Fibroblast of skin of left biceps (primary cell): ENCODE results near the gene ABLIM3.
"Not testable (repeated sequence)": the region's sequence is repeated elsewhere in the genome, so short reads cannot be mapped to it uniquely, and the experiment has no call there.

Source experiments
- DNase-seq, 2 experiments: peaks; one replicate each; pipeline ENCODE4 v3.0.0-alpha.2; 2013; ENCODE audit warnings: low read depth in 2 of 2

ABLIM3 gene

DNA sequence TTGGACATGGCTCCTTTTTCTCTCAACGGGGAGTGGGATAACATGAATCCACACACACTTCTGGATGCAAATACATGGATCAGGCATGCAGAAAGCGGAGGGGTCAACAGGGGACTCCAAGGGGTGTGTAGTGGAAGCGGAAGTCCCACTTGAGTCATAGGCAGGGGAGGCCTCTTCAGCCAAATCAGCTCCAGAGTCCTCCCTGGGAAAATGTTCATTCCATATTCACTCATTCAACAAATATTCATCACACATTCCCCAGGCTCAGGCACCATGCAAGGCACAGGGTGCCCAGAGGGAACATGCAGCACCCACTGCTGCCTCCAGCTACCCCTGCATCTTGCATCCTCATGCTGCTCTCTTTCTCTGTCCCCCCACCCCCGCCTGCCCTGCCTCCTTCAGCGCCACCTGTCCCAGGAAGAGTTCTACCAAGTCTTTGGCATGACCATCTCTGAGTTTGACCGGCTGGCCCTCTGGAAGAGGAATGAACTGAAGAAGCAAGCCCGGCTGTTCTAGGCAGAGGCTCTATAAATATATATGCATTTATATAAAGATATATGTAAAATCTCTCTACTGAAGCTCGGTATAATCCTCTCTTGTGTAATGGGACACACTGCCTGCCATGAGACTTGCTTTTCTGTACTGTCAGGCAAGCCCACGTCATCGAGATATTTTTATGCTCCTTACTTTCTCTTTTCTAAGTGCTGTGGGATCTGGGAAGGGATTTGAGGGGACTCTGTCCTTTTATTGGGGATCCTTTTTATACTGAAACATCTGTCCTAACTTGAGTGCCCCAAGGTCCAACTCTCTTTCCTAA is 116.8 kb downstream of the ABLIM3 start:
- DNase-seq, result peak in 1 of 2 experiments; percentile 26

DNA sequence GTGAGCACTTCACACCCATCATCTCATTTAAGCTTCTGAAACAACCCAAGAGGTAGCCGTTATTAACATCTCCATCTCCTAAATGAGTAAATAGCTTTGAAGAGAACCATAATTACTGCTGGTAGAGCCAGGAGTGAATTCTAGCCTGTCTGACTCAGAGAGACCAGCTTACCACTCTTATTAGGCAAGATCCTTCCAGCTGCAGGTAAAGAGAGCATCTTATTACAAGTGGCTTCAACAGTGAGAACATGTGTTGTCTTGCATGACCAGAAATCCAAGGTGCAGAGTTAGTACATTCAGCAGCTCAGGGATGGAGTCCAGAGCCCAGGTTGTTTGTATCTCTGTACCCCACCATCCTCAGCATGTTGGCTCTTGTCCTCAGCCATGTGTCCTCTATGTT is 119.5 kb downstream of the ABLIM3 start:
- no peak for DNase-seq

DNA sequence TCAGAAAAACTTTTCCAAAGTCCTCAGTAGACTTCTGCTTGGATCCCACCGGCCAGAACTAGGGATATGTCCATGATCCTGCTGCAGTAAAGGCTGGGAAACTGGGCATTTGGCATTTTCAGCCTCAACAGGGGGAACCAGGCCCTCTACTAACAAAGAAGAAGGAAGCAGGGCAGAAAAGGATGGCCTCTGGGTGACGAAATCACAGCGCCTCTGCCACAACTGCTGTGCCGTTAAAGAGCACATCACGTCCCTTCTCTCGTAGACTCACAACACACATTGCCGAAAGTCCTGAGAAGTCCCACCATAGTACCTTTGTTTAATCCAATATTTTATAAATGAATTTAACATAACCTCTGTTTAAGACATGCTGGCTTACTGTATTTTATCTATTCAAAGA is 120.0 kb downstream of the ABLIM3 start:
- no peak for DNase-seq

DNA sequence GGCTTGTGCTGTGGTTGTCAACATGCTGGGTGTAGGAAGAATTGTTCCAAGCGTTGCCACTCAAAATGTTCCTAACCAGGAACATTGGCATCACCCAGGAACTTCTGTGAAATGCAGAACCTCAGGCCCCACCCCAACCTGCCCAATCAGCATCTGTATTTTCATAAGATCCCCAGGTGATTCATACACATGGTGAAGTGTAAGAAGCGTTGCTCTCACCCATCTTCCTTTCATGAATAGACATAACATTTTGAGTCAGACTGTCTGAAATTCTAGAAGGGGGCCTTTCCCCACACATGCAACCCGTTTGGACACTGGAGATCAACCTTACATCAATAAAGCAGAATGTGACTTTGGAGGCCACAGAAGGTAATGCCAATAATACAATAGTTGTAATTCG is 121.0 kb downstream of the ABLIM3 start:
- DNase-seq, result no peak

DNA sequence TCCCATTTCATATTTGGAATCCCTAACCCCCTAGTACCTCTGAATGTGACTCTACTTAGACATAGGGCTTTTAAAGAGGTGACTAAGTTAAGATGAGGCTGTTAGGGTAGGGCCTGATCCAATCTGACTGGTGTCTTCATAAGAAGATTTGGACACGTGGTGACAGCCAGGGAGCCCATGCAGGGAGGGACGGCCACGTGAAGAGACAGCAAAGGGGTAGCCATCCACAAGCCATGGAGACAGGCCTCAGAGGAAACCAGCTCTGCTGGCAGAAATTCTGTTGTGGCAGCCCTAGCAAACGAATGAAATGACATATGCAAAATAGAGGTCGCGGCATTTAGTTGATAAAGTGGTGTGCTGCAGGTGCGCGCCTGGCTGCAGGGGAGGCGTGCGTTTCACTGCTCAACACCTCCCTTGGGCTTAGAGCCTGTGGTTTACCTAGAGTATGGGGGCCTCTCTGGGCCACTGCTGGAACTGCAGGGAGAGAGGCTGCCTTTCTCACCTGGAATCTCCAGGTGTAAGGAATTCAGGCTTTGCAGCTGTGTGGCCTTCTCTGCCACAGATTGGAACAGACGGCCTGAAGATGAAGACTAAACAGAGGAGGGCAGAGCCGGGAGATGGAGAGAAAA is 123.3 kb downstream of the ABLIM3 start:
- DNase-seq, result no peak

DNA sequence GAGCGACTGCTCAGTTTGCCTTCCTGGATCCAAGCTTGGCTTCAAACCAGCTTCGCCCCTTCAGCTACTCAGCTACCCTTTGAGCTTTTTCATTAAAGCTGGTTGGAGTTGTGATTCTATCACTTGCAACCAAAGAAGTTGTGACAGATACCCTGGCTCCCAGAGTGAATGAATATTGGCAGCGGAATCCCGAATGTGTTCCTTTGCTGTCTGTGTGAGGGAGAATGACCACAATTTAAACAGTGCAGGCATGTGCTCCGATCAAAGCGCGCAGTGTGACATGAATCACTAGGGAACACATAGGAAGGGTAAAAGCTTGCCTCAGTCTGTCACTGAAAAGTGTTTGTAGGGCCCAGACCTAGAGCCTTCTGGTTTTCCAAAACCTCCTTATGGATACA is 123.8 kb downstream of the ABLIM3 start:
- DNase-seq, result no peak

DNA sequence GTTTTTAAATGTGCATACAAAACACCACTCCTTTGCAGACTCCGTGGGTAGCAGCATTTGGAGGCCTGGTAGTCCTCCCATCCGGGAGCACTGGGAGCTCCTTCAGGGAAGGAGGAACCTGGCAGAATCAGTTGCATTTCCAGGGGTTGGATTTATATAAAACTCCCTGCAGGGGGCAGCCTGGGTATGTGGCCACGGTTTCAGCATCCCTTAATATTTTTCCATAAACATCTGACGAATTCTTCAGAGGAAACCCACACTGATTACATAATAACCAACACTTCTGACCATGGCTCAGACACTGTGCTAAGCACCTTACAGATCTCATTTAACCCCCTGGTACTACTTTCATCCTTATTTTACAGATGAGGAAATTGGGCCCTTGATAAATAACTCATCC is 124.3 kb downstream of the ABLIM3 start:
- DNase-seq, result no peak

DNA sequence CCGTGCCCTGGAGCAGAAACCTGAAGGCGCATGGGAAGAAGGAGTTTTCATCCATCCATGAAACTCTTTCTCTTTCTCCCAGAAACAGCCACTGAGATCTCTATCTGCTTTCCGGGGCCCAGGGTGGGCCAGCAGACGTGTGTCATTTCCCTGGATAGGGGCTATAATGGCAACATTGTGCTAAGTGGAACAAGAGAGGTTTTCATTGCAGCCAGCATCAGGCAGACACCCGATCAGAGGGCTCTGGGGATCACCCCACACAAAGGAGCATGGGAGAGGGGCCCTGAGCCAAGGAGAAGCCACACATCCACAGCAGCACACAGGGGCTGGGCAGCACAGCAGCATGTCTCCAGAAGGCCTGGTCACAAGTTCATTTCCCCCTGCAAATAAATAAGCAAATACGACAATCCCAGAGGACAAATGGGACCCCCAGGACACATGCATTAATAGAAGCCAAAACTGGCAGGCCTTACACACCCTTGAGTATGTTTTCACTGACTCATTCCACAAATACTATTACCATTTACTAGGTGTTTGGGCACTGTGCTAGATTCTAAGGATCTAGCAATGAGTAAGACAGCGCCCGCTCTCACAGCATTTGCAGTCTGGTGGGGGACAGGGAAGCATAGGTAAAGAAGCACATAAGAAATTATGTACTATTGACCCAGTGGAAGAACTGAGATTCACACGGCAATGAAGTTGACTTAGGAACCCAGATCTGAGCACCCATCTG is 126.1 kb downstream of the ABLIM3 start:
- DNase-seq, result no peak

DNA sequence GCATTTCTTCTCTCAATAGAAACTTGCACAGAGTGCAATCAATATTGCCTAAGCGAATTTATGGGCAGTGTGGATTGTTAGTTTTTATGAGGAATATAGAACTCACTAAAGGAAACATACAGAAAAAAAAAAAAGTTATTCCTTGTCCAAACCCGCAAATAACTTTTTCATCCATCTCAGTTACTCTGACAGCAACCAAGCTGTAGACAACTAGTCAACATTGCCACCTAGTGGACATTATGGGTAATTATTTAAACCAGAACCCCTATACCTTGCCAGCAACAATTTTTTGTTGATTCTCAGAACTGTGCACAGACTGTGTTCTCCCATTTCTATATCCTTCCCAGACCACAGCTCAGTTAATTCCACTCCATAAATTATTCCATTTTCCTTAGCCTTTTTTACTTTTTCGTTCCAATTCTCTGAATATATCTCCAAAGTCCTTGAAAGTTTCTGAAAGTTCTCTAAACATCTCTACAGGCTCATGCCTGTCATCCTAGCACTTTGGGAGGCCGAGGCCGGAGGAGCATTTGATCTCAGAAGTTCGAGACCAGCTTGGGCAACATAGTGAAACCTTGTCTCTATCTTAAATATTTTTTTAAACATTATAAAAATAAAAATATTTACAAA is 127.8 kb downstream of the ABLIM3 start:
- no peak for DNase-seq

DNA sequence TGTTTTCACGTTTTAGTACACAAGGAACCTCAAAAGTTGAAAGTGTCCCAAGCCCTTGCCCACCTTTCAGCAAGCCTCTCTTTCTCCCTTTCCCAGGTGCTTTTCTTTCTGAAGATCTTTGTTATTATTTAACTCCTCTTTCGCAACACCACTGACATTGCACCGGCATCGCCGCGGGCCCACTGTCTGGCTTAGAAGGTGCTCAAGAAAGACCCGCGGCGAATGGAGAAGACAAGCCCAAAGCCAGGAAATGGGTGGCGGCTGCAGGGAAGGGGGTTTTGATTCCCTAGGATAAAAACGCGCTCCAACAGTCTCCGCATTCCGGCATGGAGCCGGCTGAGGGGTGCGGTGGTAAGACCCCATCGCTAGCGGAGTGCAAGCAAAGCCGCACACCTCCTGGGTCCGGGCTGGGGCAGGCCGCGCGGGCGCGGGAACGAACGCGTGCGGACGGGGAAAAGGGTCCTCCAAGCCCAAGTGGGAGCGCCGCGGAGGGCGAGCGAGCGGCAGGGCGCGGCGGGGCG is 130.0 kb downstream of the ABLIM3 start:
- DNase-seq, result no peak

DNA sequence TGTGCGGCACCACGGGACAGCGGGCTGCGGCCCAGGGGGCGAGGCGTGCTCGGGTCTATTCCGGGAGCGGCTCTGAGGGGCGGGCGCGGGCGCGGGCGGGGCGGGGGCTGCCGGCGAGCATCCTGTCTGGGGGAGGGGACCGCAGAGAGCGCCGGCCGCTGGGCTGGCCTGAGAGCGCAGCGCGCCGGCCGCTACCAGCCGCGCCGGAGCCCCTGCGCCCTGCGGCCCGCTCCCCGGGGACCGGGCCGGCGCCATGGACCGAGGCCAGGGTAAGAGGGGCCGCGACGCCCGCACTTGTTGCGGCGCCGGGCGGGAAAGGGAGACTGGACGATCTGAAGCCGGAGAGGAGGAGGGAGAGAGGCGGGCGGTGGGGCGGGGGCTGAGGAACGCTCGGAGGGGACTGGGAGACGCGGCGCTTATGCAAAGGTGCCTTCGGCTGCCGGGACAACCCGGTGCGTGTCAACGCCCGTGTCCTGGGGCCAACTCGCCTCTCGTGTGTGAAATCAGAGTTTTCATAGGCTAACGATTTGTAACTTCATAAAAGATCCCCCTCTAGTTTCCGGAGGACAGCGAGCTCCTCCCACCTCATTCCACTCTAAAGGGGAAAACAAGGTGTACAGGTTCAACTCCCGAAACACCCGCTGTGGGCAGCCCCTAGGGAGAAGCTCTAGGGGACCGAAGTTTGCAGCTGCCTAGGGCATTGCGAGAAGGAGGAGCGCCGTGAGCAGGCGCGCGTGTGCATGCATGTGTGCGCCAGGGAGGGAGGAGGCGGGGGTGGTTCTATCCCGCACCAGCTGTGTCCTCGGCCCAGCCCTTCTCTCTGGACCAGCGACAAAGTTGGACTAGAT is 130.6 kb downstream of the ABLIM3 start, which contains the start of gene AFAP1L1:
TSS of gene AFAP1L1 (plus strand) at position 144 of the 848 bp plus-strand sequence. CDS start at position 254, 110 bp downstream.
- no peak for DNase-seq

DNA sequence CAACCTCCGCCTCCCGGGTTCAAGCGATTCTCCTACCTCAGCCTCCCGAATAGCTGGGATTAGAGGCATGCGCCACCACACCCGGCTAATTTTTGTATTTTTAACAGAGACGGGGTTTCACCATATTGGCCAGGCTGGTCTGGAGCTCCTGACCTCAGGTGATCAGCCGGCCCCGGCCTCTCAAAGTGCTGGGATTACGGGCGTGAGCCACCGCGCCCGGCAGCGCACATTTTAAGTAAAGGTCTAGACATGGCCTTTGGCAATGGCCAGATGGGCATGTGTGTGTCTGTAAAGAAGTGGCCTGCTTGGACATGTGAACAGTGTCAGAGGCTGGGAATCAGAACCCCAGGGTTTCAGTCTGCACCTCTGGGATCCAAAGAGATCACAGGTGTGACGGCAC is 131.5 kb downstream of the ABLIM3 start:
- not testable (repeated sequence) for DNase-seq

DNA sequence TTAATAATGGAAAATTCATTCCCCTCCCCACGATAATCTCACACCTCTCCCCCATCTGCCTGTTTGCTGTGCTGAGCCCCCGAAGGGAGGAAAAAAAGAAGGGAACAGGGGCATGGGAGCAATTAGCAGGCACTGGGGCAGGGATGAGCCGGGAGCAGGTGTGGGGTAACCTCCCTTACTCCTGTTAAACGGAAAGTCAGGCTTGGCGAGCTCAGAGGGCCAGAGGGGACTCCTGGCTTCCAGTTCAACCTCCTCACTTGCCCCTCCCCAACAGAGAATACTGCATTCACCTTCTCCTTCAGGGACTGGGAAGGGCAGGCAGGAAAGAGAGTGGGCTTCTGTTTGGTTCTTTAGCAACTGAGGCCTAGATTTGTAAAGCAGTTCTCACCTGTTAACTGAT is 131.9 kb downstream of the ABLIM3 start:
- DNase-seq, result no peak

DNA sequence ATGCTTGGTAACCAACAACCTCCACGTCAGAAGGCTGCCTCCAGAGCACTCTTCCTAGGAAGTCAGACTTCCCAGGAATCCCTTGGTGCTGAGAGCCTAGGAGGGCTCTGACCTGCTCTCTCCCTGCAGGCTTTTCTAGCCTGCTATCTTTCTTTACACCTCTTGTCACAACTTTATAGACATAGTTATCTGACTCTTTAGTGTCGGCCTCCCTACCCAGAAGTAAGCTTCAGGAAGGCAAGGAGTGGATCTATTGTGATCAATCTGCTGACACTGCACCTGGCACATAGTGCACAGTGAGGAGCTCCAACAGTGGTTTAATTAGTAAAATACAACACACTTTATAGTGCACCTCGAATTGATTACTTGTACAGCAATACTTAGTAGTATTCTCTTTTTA is 132.7 kb downstream of the ABLIM3 start:
- no peak for DNase-seq

DNA sequence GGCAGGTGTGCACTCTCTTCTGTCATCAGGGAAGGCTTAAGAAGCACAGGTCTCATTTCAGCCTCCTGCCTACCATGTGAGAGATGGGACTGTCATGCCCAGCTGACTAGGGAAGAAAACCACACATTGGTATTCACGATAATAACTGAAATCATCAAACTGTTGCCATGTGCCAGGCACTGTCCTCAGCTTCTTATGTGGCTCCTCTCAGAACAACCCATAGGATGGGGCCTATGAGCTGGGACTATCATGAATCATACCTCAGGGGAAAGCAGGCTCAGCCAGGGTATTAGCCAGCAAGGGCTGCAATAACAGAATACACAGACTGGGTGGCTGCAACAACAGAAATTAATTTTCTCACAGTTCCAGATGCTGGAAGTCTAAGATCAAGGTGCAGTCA is 133.6 kb downstream of the ABLIM3 start:
- DNase-seq, result no peak

DNA sequence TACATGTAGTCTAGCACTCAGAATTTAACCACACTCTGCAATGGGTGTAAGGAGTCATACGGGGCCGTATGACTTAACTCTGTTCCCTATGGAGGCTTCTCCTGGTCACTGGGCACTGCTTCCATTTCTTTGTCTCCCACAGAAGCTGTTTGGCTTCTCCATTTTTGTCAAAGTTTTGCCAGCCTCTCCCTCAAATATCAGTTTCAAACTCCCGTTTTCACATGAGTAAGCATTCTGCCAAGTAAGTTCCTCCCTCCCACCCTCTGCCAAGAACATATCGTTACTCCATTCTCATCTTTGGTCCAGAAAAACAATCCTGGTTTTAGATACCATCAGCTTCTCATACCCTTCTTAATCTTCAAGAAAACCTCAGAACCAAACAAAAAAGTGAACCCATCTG is 136.5 kb downstream of the ABLIM3 start:
- no peak for DNase-seq

DNA sequence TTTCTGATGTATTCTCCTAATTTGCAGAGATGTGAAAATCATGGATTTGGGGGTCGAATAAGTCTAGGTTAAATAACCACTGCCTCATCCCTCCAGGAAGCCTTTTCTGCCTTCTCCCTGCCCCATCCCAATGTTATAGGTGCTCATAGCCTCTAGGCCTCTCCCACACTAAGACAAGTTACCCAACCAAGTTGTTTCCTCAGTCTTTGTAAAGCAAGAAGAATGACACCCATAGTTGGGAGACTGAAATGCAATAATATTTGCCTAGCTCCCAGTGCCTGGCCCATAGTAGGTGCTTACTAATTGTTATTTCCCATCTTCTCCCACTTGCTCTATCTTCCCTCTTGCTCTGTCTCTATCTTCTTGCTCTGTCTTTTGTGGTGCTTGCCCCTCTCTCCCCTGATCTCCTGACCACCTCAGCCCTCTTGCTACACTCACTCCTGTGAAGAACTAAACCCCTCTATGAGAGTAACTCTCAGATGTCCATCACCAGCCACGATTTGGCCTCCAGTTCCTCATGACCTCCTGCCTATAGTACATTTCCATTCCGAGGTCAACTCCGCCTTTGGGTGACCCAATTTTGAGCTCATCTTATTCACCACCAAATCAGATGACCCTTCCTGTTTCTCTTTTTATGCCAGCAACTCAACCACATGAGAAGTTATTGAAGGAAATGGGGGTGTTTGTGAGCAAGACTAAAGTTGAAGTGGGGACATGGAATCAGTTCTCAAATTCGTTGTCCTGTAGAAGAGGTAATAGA is 137.3 kb downstream of the ABLIM3 start:
- no peak for DNase-seq

DNA sequence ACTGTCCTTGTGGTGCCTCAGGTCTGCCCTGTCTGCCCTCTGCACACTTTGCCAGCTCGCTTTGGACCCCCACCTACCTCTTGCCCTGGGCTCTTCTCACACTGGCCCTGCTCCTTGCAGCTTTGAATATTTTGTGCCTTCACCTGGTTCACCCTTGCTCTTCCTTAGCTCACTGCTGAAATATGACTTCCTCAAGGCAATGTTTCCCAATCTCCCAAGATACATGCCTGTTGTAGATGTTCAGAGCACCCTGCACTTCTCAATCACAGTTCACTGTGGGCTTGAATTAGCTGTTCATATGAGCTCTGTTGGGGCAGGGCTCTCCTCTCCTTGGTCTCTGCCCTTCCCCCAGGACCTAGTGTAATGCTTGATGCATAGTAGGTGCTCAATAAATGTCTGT is 138.4 kb downstream of the ABLIM3 start:
- no peak for DNase-seq

DNA sequence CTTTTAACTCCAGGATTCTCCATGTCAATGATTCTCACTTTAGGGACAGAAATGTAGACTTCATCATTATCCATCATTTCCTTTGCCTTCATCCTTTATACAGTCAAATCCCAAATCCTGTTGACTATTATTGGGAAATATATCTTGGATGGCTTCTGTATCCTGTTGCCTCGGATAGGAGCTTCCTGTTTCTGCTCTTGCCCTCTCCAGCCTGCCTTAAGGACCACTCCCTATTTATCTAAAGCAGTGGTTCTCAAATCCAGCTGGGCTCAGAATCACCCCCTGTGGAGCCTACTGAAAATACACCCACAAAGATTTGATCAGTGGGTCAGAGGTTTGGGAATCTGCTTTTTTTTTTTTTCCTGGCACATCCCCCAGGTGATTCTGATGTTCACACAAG is 138.8 kb downstream of the ABLIM3 start:
- no peak for DNase-seq

DNA sequence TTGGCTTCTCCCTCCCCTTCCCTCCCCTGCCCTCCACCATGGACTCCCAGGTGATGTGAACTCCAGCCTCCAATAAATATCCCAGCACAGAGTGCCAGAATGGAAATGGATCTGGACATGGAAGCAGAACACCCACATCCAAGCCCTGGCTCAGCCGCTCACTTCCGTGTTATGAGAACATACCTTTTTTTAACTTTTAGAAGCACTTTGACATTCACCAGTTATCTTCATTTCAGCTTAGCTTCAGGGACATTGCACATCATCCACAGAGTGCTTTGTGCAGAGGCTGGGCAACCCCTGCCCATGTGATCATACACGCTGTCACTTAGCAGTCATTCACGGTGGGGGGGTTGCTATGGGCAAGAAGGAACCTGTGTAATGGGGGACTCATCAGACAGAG is 139.5 kb downstream of the ABLIM3 start:
- no peak for DNase-seq
